Hematopoietic multipotent progenitor cell treated with erythropoietin and hydrocortisone succinate and interleukin-3 and kit ligand, for 4 days (in vitro differentiated cells): ENCODE measurements around the gene JAK3.
A peak's percentile ranks its signal among the peaks of the same experiment; 100 is the strongest.
"Not testable (repeated sequence)": the region's sequence is repeated elsewhere in the genome, so short reads cannot be mapped to it uniquely, and the experiment has no call there.

Experiments
- DNase-seq: peaks from one replicate; pipeline ENCODE4 v3.0.0-alpha.2; 2015

JAK3 gene

GRCh38 chr19:17847538-17848366 lies at the start of gene JAK3:
Gene JAK3, minus strand, starts transcription at chr19:17847982. Its CDS starts 3,565 bp downstream, at chr19:17844417.
- DNase-seq, result peak; percentile 84

DNA sequence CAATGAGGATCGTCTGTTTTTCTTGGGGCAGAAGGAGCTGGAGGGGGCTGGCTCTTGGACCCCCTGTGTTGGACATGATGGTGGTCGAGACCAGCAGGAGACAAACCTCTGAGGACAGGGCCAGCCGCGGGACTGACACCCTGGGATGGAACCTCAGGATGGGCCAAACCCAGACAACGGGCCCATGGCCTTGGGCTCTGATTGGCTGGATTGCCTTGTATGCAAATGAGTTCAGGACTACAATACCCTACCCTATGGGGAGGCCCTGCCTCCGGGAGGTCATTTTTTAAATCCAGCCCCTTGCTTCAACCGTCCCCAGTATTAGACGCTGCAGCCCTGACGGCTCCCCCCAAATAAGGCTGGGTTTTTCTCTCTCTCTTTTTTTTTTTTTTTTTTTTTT lies 46.0 kb upstream of the JAK3 start:
- DNase-seq, result no peak

- DNase-seq, result peak; percentile 65
Measured at GRCh38 chr19:17889609-17890214, 41.9 kb upstream of the JAK3 start.

DNA sequence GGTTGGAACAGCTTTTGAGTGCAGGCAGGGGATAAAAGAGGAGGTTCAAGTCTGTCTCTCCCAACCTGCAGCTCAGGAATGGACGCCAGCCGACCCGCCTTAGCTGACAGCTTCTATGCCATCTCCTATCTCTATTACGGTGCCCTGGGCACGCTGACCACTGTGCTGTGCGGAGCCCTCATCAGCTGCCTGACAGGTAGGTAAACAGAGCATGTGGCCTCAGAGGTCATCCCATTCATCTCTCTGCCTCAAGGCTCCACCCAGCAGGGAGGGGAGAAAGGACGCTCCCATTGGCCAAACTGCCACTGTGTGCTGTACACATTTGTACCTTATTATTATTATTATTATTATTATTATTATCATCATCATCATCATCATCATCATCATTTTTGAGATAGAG lies 40.5 kb upstream of the JAK3 start:
- DNase-seq, result no peak

DNA sequence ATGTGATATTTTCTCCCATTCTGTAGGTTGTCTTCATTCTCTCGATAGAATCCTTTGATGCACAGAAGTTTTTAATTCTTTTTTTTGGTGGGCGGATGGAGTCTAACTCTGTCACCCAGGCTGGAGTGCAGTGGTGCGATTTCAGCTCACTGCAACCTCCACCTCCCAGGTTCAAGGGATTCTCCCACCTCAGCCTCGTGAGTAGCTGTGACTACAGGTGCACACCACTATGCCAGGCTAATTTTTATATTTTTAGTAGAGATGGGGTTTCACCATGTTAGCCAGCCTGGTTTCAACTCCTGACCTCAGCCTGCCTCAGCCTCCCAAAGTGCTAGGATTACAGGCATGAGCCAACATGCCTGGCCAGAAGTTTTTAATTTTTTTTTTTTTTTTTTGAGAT lies 39.4 kb upstream of the JAK3 start:
- DNase-seq, result not testable (repeated sequence)

DNA sequence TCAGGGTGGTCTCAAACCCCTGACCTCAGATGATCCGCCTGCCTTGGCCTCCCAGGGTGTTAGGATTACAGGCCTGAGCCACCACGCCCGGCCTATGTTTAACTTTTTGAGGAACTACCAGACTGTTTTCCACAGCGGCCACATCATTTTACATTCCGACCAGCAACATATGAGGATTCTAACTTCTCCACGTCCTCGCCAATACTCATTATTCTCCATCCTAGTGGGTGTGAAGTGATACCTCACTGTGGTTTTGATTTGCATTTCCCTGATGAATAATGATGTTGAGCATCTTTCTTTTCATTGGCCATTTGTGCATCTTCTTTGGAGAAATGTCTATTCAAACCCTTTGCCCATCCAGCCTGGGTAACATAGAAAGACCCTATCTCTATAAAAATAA lies 38.7 kb upstream of the JAK3 start:
- no peak for DNase-seq

- DNase-seq, result no peak
Measured at GRCh38 chr19:17883627-17884410, 36.0 kb upstream of the JAK3 start.

DNA sequence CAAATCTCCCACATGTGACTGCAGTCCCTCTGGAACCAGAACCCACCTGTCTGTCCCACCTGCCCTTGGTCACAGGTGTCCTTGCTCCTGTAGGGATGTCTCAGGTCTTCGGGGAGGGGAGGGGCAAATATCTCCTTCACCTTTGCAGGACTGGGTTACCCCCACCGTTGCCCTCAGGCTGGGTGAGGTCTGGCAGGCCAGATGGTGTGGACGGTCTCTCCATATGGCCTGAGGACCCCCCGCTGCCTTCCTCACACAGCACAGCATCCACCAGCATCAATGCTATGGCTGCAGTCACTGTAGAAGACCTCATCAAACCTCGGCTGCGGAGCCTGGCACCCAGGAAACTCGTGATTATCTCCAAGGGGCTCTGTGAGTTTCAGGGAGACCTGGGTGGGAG lies 33.9 kb upstream of the JAK3 start:
- DNase-seq, result no peak

- DNase-seq, result no peak
Measured at GRCh38 chr19:17879466-17879865, 31.7 kb upstream of the JAK3 start.

- DNase-seq, result no peak
Measured at GRCh38 chr19:17877696-17878095, 29.9 kb upstream of the JAK3 start.

GRCh38 chr19:17874758-17875135 lies 27.0 kb upstream of the JAK3 start:
- no peak for DNase-seq

DNA sequence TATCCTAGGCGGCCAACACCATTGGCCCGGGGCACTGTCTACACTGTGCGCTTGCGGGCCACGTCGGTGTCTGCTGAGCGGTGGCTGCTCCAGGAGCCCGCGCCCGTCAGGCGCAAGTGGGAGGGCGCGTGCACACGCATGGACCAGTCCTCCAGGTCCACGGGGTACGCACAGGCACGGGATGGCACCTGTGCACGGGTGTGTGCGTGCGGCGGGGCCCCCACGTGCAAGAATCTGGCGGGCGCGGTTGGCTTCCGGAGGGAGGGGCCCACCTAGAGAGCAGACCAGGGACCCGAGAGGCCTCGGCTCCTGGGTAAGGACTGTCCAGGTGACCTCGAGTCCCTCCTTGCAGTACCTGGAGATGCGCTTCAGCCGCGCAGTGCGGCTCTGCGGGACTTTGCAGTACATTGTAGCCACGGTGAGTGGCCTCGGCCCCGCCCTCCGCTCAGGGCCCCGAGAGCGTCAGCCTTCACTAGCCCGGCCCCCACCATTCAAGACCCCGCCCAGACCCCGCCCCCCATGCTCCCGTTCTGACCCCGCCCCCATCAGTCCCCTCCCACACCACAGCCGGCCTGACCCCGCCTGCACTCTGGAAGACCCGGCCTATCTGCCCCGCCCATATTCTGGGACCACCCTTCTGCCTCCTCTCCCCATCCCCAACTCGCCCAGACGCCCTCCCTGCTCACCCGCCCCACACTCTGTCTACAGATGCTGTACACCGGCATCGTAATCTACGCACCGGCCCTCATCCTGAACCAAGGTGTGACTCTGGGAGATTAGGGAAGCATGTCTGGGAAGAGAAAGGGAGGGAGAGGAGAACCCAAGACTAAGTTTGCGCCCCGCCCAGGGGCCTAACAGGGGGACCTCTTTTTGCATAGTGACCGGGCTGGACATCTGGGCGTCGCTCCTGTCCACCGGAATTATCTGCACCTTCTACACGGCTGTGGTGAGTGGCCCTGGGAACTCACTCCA lies 26.3 kb upstream of the JAK3 start:
- peak; percentile 86 for DNase-seq

GRCh38 chr19:17872251-17873001 lies 24.6 kb upstream of the JAK3 start:
- peak; percentile 50 for DNase-seq

GRCh38 chr19:17871878-17872250 lies 24.1 kb upstream of the JAK3 start, which contains the start of gene SLC5A5:
Gene SLC5A5, plus strand, starts transcription at chr19:17871945. Its CDS starts 375 bp downstream, at chr19:17872320.
- peak; percentile 64 for DNase-seq

- no peak for DNase-seq
Measured at GRCh38 chr19:17871032-17871877, 23.5 kb upstream of the JAK3 start.

GRCh38 chr19:17869114-17869608 lies 21.4 kb upstream of the JAK3 start:
- DNase-seq, result no peak

- no peak for DNase-seq
Measured at GRCh38 chr19:17868669-17869068, 20.9 kb upstream of the JAK3 start.

GRCh38 chr19:17866964-17867486 lies 19.2 kb upstream of the JAK3 start:
- no peak for DNase-seq

DNA sequence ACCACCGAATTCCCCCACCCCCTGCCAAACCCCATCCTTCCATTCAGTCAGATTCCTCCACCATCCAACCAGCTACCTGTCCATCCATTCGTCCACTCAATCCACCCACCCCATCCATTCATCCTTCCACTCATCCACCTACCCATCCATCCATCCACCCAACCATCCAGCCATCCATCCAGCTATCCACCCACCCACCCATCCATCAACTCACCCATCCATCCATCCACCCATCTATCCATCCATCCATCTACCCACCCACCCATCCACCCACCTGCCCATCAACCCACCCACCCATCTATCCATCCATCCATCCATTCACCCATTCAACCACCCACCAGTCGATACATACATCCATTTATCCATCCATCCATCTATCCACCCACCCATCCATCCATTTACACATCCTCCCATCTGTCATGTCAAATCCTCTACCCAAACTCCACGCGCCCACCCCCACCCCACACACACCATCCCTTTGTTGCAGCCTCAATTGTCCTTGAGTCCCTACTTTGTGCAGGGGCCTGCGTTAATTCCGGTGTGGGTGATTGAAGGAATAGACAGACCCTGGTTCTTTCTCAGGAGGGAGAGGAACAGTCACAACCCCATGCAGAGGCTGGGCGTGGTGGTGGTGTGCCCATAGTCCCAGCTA lies 18.7 kb upstream of the JAK3 start:
- peak; percentile 8 for DNase-seq
